Muscle of back (tissue), 11 donors: ENCODE data around the gene PTOV1. TPM values are rescaled to one million over a fixed set of nuclear protein-coding genes. Genes with fewer than 3 reads are reported as not detected.
A peak's percentile ranks its signal among the peaks of the same experiment; 100 is the strongest.
"Not testable (repeated sequence)": the region's sequence is repeated elsewhere in the genome, so short reads cannot be mapped to it uniquely, and the experiment has no call there.

ENCODE experiments used
- DNase-seq, 3 donors: peaks; one replicate each; pipeline versions ENCODE4 v3.0.0 to v3.0.0-alpha.2; 2013
- polyA plus RNA-seq, 10 donors: library from polyadenylated mRNA; unstranded; fragments of 120-200 nt; gene quantifications; one replicate each; pipeline ENCODE4 v1.2.1, GENCODE V29; 2013; ENCODE audit not compliant: insufficient read length in 10 of 10

PTOV1 gene
- polyA plus RNA-seq, 10 donors, result 162 to 212 (median 191) TPM

DNA sequence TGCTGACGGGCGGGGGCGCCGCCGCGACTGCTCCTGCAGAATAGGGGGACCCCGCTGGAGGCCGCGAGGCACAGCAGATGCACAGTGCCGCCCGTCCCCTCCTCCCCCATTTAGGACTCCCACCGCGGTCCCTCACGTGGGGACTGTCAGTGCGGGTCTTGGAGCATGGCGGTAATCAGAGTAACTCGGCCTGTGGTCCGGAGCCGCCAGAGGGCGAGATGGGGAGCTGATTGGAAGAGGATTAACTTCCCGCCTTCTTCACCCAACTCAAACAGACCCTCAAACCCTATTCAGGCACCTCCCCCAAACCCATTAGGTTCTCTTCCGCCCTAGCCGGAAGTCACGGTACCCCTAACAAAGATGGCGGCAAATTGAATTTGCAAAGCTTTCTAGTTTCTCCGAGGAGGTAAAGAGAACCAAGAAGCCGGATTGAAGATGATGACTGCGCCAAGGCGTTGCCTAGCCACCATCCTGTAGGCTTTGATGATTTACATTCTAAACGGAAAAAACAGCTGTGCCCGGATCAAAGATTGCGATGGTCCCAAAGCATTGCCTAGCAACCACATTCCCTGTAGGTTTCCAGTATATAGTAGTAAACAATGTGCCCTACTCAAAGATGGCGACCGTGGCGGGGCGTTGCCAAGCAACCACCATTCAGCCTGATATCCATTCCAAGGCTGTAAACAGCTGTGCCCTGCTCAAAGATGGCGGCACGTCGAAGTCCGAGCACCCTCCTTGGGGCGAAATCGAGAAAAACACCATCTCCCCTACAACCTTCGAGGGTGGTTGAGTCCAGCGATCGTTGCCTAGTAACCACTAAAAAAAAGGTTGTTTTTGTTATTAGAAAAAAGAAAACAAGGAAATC is 37.7 kb upstream of the PTOV1 start, which contains the start of gene FUZ:
Gene FUZ, minus strand, starts transcription at position 296 of the 865 bp plus-strand sequence. Its CDS starts 186 bp downstream, at position 110.
- peak; percentile 98 to 99 (median 98) for DNase-seq

DNA sequence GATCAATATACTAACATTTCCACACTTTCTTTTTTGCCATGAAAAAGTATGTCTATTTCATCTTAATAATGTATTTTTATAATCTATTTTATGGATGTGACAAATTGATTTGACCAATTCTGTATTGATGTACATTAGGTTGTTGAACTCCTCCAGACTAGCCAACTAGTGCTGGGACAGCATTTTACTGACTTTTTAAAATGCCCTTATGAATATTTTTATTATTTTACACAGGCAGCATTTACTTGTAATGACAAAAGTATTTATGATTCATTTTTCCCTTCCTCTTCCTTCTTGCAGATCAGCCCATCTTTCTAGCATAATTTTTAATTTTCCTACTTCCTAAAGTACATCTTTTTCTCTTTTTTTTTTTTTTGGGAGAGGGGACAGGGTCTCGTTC is 36.9 kb upstream of the PTOV1 start:
- no peak for DNase-seq

- DNase-seq, result no peak
These were observed 34.4 kb upstream of the PTOV1 start for GRCh38 chr19:49816590-49816989.

DNA sequence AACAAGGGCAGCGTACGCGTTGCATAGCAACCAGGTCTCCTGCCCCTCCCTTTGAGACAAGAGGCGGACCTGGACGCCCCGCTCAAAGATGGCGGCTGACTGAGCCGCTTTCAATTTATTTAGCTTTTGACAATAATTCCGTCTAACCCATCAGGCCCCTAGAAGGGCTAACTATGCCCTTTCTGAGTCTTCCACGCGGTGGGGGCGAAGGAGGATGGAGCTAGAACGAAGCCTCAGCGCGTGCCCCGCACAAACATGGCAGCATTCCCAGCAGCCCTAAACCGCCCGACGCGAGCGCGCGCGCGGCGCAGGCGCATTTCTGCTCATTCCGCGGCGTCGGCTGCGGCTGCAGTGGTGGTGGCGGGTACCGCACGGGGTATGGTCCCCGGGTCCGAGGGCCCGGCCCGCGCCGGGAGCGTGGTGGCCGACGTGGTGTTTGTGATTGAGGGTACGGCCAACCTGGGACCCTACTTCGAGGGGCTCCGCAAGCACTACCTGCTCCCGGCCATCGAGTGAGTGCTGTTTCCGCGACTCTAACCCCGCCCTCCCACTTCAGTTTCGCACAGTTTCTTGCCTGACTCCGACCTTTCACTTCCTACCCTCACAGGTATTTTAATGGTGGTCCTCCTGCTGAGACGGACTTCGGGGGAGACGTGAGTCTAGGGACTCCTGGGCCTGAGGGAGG is 32.9 kb upstream of the PTOV1 start, which contains the start of gene MED25:
Gene MED25, plus strand, starts transcription at position 326 of the 685 bp plus-strand sequence. Its CDS starts 53 bp downstream, at position 379.
- DNase-seq, result peak; percentile 87 to 98 (median 95)

DNA sequence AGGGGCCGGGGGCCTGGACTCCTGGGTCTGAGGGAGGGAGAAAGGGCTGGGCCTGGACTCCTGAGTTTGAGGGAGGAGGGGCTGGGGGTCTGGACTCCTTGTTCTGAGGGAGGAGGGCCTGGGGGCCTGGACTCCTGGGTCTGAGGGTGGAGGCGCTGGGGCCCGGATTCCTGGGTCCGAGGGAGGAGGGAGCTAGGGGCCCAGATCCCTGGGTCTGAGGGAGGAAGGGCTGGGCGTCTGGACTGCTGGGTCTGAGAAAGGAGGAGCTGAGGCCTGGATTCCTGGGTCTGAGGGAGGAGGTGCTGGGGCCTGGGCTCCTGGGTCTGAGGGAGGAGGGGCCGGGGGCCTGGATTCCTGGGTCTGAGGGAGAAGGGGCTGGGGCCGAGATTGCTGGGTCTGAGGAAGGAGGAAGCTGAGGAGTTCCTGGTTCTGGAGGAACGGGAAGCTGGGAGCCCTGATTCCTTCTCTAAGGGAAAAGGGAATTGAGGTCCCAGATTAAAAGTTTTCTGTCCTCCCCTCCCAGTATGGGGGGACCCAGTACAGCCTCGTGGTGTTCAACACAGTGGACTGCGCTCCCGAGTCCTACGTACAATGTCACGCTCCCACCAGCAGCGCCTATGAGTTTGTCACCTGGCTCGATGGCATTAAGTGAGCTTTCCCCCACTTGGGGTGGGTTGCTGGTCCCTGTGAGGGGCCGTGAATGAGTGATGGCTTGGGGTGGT is 32.1 kb upstream of the PTOV1 start:
- DNase-seq, result peak in 1 of 3 donors; percentile 40

DNA sequence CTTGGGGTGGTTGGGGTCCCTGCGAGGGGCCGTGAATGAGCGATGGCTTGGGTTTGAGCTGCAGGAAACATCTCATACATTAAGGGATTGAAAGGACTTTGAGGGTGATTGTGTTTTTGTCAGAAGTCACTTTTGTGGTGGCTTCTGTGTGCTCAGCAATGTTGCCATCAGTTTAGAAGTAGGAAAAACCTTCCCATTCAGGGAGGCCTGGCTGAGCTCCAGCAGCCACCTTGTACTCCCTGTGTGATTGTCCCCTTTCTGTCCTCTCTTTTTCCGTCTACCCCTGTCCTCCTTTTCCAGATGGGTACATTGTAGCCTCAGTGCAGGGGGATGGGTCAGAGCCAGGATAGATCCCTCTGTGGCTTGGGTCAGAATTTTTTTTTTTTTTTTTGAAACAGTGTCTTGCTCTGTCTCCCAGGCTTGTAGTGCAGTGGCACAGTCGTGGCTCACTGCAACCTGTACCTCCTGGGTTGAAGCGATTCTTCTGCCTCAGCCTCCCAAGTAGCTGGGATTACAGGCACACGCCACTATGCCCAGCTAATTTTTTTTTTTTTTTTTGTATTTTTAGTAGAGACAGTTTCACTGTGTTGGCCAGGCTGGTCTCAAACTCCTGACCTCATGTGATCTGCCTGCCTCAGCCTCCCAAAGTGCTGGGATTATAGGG is 31.4 kb upstream of the PTOV1 start:
- DNase-seq, result not testable (repeated sequence)

DNA sequence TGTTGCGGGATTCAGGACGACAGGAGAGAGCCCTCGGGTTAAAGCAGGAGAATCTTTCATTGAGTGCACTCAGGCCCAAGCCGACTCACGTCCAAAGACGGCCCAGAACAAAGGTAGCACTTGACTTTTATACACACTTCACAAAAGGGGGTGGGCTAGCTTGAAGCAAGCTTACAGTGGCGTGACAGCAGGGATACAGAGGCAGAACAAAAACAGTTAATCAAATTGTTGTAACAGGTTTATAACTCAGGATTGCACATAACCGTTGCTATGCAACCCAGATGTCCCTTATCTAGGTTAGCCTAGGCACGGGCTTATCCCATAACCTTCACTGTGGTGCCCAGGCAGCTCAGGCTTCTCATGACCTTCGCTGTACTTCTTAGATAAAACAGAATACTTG is 30.8 kb upstream of the PTOV1 start:
- DNase-seq, result no peak

DNA sequence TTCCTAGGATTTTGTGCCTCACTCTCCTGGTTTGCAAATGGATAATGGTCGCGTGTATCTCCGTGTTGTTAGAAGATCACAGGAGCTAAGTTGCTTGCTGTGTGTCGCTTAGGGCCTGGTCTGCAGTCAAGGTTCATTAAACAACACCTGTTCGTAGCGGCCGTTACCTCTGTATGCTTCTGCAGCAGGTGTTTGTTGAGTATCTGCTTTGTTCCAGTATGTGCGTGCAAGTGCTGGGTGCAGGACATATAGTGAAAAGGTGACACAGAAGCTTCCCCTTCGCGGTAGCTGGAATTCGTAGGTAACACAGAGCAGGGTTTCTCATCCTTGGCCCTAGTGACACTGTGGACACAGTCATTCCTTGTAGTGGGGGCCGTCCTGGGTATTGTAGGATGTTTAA is 27.5 kb upstream of the PTOV1 start:
- no peak for DNase-seq

DNA sequence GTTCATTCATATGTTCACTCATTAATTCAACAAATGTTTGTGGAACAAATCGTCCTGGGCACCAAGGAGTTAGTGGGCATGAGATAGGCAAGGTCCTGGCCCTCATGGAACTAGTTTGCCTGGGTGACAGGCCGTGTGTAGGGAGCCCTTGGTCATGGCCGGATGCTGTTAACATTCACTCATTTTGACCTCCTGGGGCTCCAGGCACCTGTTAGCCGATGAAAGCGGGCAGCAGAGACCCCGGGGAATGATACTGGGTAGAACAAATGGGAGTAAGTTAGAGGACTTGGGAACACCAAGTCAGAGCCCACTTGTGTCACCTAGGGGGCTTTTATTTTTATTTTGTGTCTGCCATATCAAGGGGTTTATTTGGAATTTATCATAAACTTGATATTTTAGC is 26.3 kb upstream of the PTOV1 start:
- no peak for DNase-seq

- DNase-seq, result no peak
These were observed 23.9 kb upstream of the PTOV1 start for GRCh38 chr19:49827034-49827433.

- DNase-seq, result no peak
These were observed 21.8 kb upstream of the PTOV1 start for GRCh38 chr19:49829200-49829599.

- no peak for DNase-seq
These were observed 21.2 kb upstream of the PTOV1 start for GRCh38 chr19:49829721-49830120.

GRCh38 chr19:49830766-49831165 is 20.2 kb upstream of the PTOV1 start:
- DNase-seq, result no peak

- no peak for DNase-seq
These were observed 19.4 kb upstream of the PTOV1 start for GRCh38 chr19:49831592-49831991.

DNA sequence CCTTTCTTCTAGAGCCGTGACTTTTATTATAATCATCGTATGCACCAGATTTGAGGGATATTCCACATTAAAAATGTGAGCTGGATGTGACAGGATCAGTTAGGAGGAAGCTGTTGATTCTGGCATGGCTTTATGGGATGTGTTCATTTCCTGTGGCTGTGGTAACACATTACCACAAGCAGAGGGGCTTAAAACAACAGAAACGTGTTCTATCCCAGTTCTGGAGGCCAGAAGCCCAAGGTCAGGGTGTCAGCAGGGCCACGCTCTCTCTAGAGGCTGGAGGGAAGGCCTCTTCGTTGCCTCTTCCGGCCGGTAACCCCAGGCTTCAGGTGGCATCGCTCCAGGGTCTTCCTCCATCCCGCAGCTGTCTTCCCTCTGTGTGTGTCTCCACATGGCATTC is 18.4 kb upstream of the PTOV1 start:
- no peak for DNase-seq

GRCh38 chr19:49833599-49833998 is 17.4 kb upstream of the PTOV1 start:
- no peak for DNase-seq

GRCh38 chr19:49835562-49835961 is 15.4 kb upstream of the PTOV1 start:
- no peak for DNase-seq

DNA sequence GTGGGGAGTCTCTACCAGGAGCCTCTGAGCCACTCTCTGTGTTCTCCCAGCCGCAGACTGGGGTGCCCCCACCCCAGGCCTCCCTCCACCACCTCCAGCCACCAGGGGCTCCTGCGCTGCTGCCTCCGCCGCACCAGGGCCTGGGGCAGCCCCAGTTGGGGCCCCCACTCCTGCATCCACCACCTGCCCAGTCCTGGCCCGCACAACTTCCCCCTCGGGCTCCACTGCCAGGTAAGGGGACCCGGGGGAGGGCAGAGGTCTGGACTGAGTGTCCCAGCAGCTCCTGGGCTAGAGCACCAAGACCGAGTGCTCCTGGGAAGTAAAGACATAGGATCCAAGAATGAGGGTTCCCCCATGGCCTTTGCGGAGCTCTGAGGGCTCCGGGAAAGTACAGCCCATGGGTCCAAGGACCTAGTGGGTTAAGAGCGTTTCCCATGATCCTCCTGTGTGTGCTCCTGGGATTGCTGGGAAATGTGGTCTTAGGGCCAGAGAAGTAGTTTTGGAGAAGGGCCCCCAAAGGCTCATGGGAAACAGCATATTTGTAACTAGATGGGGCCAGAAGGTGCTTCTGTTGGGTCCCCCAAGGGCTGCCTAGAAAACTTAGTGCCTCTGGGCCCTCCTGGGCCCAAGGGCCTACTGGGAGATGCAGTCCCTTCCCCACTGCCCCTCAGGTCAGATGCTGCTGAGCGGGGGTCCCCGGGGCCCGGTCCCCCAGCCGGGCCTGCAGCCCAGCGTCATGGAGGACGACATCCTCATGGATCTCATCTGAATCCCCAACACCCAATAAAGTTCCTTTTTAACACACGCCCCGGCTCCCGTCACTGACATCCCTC is 14.6 kb upstream of the PTOV1 start:
- DNase-seq, result no peak

- DNase-seq, result no peak
These were observed 14.0 kb upstream of the PTOV1 start for GRCh38 chr19:49837009-49837310.

DNA sequence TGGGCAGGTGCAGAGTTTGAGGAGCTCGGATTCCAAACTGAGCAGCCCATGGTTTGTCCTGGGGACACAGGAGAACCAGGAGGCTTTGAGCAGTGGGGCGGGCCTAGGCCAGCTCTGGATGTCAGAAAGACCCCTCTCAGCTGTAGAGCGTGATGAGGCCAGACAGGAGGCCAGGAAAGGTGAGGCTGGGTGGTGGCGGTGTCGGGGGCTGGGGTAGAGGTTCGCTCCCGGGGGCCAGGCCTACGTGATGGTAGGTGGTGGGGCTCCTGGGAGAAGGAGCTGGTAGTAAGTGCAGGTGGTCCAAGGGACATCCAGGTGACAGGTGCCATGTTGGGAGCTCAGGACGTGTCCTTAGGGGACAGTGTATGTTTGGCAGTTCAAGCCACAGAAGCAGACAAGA is 13.5 kb upstream of the PTOV1 start:
- no peak for DNase-seq
